ENCODE data around the gene SPTBN4.
"Not testable (repeated sequence)": the region's sequence is repeated elsewhere in the genome, so short reads cannot be mapped to it uniquely, and the experiment has no call there.

SPTBN4 gene

GRCh38 chr19:40623403-40624251 is 156.8 kb downstream of the SPTBN4 start:
- TF ChIP-seq CTCF (IDR thresholded peaks at IDR 0.05; ENCODE audit: control extremely low read depth, extremely low read depth, low read depth, missing control alignments): no peak
- CTCF ChIA-PET: interaction anchor here (1.3 to 7.0 kb wide), 3 partner anchors 11 to 91 kb away, joined by 3 to 82 read pairs (median 6); no protein-coding TSS in a partner anchor
- POLR2A ChIA-PET: no interaction called here
- DNase-seq (ENCODE audit: extremely low spot score): no peak

GRCh38 chr19:40624369-40625153 is 157.8 kb downstream of the SPTBN4 start:
- CTCF ChIA-PET: interaction anchor here (1.3 to 7.0 kb wide), 3 partner anchors 10 to 92 kb away, joined by 3 to 82 read pairs (median 6); no protein-coding TSS in a partner anchor
- POLR2A ChIA-PET; DNase-seq (ENCODE audit: extremely low spot score): not testable (repeated sequence)

- POLR2A ChIA-PET: no interaction called here
- CTCF ChIA-PET: interaction anchor here (7.0 kb wide), 1 partner anchor 9 kb away, joined by 82 read pairs; no protein-coding TSS in a partner anchor
- no peak for TF ChIP-seq CTCF (IDR thresholded peaks at IDR 0.05; ENCODE audit: control extremely low read depth, extremely low read depth, low read depth, missing control alignments)
- no peak for DNase-seq (ENCODE audit: extremely low spot score)
Observed at GRCh38 chr19:40625406-40626120, 158.8 kb downstream of the SPTBN4 start.
